Measurements from ENCODE around the gene WDR1.

Gene WDR1

DNA sequence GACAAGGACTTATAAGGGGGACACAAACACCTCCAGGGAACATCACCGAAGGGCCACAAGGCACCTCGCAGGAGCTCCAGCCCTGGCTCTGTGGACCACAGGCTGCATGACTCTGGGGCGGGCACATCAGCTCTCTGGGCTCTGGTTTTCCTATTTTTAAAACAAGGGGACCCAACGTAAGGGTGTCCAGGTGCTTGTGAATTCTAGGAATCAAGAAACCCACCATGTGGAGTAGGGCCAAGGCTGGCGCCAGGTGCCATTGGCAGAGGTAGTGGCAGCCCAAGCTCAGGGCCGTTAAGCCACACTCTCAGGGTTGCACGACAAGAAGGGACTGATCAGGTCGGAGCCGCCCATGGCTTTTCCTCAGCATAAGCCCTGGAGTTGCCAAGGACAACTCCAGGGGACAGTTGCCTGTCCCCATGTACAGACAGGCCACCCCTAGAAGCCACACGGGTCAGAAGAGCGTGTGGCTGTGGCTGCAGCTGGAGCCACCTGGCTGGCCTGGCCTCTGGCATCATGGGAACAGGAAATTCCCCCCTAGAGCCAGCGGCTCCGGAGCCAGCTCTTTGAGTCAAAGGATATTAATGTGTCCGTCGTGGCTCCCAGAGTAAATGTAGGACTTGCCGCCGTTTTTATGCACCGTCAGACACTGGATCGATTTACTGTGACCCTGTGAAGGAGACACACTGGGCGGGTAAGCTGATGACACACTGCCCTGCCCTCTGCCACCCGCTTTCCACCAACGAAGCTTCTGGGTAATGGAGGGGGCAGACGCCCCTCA, 32.5 kb downstream of the WDR1 start:
- DNase-seq (ENCODE audit: low spot score), result no peak

DNA sequence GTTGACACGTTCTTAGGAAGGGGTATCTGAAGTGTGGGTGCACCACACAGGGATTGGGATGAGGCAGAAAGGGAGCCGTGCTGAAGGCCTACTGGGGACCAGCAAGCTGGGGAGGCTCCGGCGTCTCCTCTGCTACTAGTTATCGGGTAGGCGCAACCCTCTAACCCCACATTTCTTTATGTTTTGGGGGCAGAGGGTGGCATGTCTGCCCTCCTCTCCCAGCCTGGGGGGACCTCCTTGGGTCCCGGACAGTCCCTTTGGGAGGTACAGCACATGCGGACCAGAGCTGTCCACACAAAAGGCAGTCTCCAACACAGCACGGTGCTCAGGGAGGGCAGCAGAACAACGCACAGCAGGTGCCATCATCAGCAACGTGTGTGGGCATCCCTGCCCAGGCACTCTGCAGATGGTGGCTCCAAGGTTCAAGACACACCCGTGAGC, 33.2 kb downstream of the WDR1 start:
- DNase-seq (ENCODE audit: low spot score), result no peak

DNA sequence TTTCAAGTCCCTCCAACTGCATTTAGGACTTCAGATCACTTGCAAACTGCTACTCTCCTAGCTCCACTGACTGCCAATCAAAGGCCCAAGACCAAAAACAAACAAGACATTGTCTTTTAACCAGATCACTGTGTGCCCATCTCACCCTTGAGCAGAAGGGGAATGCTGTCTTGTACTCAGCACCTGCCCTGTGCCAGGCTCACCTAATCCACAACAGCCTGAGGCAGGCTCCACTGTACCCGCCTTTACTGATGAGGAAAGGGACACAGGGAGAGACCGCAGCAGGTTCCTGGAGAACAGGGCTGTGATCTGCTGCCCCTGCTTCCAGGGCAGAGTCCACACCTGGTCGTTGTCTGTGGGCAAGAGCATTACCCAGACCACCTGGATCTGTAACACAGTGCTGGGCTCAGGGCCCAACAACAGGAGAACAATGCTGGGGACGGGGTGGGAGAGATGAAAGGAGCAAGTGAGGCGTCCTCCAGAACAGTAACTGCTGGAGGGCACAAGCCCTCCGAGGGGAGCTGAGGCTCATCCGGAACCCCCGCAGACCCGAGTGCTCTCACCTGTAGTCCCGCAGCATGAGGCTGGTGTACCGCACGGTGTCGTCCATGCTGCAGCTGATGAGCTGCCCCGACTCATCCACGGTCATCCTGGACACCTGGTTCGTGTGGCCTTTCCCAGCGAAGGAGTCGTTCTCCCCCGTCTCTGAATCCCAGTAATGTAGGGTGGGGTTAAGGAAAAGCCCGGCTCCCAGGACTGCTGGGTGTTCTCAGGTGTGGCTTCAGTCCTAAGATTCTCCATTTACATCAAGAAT, 33.9 kb downstream of the WDR1 start:
- DNase-seq (ENCODE audit: low spot score), result no peak

DNA sequence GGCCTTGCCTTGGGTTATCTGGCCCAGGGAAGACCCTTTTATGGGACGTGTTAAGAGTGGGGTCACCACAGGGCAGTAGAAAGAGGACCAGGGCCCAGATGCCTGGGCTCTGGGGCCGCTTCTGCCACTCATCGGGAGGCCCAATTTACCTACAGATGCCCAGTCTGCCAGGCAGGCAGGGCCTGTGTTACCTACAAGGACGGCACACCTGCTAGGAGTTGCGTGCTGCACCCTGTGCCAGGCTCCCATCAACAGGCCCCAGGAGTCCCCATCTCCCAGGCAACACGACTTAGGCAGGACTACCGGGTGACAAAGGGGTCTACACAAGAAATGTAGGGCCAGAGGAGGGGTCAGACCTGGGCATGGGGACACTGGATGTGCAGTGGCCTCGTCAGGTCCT, 34.6 kb downstream of the WDR1 start:
- no peak for DNase-seq (ENCODE audit: low spot score)

DNA sequence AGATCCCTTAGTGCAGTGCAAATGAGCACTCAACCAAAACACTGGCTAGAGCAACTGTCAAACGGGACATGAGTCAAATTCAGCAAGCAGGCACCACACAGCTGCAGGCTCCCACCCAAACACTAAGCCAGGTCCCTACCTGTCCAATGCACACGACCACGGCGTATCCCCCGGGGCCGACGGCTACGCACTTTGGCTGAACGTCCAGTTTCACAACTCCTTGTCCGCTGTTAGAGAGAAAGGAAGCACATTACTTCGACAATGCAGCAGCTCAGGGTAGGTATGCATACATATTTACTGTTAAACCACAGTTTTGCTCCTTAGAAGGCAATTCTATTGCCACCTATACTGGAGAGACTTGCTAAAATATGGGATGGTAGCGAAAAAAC, 35.4 kb downstream of the WDR1 start:
- no peak for DNase-seq (ENCODE audit: low spot score)

DNA sequence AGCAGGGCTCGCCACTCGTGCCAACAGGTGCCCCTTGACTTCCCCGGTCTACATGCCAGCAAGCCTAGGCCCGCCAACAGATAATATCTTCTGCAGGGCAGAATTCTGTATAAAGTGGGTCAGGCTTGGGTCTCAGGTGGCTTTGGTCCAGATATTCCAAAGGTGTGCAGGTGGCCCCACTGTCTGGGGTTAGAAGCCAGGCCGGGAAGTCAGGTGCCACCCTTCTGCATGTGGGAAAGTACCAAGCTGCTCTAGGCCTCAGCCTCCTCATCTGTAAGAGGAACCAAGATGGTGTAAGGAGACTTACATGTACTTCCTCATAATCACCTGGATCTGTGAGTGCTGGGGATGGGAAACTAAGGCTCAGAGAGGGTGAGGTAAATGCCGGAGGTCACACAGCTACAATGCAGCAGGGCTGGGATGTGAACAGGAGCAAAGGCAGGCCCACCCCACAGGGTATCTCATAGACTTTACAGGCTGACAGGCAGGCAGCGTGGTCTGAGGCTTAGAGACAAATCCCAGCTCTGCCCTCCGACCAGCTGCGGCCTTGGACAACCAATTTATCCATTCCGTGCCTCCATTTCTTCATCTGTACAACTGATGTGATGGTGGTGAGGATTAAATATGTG, 35.9 kb downstream of the WDR1 start:
- DNase-seq (ENCODE audit: low spot score), result no peak

DNA sequence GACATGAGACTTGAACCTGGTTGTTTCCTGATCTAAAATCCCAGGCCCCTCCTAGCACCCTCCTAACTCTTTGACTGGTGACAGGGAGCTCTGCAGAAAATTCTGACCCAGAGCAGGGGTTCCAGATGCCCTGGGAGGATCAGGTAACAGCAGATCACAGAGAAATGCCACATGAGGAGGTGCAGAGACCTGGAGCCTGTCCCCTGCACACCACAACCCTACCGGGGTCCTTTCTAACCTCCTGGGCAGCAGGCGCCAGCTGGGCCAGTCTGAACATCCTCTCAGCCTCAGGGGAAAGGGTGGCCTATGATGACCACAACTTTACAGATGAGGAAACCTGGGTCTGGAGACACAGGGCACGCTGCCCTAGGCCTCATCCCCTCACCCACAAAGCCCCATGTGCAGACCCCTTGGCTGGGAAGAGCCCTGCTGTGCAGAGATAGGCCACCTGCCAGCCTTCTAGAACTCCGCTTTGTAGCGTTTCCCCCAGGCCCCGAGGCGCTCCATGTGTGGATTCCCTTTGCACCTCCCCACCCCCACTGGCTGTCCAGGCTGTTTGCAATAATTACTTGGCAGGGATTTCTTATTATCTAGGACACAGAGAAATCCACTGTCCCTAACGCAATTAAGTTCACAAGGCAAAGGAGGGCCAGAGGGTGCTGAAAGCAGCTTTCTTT, 36.5 kb downstream of the WDR1 start:
- no peak for DNase-seq (ENCODE audit: low spot score)

DNA sequence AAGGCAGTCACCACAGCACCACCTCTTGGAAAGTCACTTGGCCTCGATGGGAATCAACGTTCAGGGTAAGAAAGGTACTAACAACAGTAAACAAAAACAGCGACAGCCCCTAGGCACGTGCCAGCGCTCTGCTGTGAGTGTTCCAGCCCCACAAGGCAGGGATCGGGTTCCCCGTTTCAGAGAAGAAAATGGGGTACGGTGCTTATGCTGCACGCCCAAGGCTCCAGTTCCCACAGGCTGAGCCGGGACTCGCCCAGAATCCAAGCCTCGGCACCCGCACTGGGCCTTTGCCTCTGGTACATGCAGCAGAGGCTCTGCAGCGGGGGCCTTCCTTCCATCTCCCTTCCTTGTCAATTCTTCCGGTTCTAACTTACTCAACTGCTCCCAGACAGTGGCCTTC, 37.3 kb downstream of the WDR1 start:
- DNase-seq (ENCODE audit: low spot score), result no peak

DNA sequence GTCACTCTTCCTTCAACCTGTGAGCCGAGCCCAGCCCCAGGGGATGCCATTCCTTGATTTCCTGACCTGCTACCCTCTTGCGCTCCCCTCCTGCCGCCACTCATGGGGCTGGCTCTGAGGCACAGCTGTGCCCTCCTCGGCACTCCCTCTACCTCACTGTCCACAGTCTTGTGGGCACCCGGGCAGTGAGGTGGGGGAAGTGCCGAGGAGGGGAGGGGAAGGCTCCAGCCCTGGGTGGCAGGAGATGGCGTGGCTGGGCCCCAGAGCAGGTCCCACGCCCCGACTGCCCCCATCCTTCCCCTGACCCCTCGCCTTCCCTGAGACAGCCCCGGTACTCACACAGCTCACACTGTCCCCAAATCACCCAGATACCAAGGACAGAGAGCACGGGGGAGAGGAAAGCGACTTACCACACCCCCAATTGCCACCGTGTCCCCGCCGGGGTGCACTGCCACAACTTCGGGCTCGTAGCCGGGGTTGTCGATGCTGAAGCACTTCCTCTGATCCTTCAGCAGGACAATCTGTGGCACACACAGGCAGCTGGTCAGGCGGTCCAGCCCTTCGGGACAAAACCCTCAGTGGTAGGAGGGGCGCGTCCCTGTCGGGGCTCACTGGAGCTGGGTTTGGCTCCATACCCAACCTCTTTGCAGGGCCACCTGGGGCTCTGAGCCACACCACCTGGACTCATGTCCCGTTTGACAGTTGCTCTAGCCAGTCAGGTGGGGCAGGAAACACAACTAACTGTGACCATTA, 37.9 kb downstream of the WDR1 start:
- DNase-seq (ENCODE audit: low spot score), result no peak

DNA sequence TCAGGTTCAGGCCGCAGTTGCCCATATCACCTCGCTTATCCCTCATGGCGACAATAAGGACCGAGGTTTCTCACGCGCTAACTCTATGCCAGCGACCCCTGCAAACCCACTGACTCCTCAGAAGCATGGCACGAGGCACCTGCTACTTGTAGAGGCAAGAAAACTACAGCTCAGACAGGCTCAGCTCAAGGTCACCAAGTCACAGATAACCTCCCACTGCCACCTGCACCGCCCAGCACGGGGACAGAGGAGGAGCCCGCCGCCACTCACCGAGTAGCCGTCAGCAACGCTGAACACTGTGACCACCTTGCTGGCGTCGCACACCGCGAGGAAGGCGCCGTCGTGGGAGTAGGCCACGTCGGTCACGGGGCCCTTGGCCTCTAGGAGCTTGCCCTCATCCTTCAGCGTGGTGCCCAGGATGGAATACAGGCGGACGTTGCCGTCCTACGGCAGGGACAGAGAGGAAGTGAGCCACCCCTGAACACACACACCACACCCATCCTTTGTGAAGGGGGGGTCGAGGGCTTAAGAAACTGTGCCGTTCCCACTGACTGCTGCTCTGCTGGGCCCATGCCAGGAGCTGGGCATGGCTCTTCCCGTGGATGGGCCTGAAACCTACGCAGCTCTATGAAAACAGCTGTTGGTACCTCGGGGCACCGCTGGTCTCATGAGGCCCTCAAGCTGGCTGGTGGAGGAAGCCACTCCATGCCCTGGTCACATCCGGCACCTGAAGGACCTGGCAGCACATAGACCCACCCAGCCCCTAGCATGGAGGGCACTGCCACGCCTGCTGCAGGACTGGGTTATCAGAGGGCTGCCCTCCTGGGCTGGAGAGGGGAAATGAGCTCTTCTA, 38.9 kb downstream of the WDR1 start:
- no peak for DNase-seq (ENCODE audit: low spot score)

DNA sequence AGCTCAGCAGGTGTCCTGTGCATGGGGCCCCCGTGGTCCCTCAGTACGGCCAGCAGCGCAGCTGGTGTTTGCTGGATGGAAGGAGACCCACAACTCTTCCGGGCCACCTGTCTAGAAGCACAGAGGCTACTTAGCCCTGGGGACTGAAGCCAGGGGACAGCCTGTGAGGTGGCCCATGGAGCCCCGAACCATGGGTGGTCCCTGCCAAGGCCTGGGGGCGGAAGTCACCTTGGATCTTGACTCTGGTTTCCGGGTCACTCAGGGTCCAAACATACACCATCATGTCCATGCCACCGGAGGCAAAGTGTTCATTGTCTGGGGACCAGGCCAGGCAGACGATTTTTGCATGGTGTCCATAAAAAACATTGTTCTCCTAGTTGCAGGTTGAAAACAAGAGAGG, 39.5 kb downstream of the WDR1 start:
- no peak for DNase-seq (ENCODE audit: low spot score)

DNA sequence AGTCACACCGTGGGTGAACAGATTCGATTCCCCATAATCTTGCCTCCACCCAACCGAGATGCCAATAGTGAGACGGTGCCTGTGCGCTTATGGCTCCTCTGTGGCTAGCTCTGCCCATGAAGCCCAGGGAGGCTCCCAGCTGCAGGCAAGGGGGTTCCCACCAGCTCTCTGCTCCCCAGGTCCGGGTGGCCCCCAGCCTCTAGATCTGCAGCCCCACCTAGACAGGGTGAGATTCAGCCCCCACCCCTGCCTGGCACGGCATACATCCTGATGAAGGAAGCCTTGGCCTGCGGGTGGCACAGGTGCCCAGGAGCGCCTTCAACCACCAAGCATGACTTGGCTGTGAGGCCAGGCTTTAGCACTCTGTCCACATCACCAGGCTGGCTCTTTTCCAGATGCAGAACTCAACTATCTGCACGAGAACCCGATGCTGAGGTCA, 40.6 kb downstream of the WDR1 start:
- no peak for DNase-seq (ENCODE audit: low spot score)

DNA sequence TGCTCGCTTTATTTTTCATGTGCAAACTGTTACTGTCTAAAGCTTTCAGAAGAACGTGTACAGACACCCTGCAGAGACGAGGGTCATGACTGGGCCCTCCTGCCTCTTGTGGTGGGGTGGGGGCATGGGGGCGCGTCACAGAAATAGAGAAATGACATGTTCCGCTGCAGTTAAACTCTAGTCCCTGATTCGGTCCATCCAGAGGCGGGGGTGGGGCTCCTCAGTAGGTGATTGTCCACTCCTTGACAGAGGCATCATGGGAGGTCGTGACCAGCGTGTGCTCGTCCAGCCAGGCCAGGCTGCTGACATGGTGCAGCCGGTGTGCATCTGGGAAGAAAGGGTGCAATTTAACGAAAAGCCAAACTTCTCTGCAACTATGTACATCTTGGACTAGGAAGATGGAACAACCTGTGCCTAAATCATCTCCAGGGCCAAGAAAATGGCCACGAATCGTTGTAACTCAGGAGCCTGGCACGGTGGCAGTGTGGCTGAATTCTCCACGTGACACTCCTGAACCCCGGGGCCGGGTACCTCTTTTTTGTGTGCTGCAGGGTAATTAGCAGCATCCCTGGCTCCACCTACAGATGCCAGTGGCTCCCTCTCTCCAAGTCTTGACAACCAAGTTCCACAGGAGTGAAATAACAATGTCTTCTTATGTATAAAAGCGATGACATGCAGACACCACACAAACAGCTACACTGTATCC, 41.3 kb downstream of the WDR1 start:
- DNase-seq (ENCODE audit: low spot score), result no peak

DNA sequence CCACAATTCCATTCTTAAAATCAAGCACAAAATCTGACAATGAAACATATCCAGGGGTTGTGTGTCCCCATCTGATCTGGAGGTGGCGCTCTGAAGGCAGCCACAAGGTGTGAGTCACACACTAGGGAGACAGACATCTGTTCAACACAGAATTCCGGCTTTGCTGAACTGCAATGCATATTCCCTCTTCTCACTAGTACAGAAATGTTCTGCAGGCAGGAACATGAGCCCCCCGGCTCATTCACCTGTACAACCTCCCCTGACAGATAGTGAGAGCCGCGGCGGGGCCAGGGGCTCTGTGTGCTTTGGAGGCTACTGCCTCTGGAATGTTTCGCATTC, 41.9 kb downstream of the WDR1 start:
- DNase-seq (ENCODE audit: low spot score), result no peak

DNA sequence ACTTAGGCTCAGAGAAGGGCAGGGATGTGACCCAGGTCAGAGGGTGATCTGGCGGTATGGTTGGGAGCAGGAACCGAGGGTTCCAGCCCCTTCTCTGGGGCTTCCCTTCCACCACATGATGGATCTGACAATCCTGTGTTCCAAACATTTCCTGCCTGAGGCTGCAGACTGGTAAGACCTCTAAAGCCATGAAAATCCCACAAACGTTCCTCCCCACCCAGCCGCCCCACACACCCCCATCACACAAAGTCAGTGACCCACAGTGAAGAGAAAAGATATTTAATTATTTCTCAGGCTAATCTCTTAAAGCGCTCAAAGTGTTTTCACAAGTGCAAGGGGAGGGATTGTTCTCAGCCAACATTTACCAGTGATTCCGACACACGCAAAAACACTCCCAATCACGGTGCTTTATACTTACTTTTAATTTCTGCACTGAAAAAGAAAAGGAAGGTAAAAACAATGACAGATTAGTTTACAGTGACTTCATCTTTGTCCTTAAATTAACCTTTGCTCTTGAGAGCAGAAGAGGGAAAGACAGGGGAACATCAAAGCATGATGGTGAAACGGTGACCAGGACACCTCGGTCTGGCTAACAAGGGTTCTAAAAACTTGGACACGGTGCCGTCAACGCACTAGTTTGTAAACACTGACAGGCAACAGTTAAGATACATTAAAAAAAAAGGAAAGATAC, 42.4 kb downstream of the WDR1 start:
- no peak for DNase-seq (ENCODE audit: low spot score)

DNA sequence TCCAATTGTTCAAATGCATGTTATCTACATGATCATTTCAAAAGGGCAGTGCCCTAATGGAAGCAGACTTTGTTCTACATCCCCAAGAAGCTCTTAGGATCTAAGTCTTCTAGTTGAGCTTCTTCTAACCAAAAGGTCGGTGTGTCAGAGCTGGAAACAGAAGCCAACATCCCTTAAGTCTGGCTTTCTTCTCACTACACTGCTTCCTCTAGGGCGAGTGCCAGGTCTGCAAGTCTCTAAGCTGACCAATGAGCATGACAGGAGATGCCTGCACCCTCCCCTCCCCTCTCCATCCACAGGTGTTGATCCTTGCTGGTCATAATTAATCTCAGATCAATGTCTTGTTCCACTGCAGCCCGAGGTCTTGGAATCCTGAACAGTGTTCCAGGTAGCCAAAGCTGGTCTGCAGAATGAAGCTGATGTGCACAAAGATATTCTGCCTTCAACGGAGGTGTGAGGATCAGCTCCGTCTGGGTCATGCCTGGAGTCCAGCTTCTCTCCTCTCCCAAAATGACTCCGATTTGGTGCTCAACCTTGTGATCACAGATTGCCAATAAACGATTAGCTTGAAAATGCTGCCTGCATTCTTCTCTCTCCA, 44.1 kb downstream of the WDR1 start:
- no peak for DNase-seq (ENCODE audit: low spot score)

DNA sequence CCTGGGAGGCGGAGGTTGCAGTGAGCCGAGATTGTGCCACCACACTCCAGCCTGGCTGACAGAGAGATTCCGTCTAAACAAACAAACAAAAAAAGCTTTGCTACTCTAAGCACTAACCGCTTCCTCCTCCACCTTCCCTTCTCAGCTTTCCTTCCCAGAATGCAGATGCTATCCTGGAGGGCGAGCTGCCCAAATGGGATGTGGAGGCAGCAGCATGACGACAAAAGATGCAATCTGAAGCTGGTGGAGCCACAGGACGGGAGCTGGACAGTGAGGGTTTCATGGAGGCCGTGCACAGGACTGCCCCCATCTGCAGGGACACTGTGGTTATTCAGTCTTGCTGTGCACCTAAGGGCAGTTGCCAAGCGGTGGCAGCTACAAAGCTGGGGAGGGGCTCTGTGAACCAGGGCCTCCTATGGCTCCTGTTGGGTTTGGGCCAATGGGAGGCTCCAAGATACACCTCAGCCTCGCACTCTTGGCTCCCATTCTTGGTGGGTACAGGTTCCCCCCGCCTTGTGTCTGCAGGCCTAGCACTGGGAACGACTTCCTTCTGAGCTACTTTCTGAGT, 47.4 kb downstream of the WDR1 start:
- DNase-seq (ENCODE audit: low spot score), result no peak

DNA sequence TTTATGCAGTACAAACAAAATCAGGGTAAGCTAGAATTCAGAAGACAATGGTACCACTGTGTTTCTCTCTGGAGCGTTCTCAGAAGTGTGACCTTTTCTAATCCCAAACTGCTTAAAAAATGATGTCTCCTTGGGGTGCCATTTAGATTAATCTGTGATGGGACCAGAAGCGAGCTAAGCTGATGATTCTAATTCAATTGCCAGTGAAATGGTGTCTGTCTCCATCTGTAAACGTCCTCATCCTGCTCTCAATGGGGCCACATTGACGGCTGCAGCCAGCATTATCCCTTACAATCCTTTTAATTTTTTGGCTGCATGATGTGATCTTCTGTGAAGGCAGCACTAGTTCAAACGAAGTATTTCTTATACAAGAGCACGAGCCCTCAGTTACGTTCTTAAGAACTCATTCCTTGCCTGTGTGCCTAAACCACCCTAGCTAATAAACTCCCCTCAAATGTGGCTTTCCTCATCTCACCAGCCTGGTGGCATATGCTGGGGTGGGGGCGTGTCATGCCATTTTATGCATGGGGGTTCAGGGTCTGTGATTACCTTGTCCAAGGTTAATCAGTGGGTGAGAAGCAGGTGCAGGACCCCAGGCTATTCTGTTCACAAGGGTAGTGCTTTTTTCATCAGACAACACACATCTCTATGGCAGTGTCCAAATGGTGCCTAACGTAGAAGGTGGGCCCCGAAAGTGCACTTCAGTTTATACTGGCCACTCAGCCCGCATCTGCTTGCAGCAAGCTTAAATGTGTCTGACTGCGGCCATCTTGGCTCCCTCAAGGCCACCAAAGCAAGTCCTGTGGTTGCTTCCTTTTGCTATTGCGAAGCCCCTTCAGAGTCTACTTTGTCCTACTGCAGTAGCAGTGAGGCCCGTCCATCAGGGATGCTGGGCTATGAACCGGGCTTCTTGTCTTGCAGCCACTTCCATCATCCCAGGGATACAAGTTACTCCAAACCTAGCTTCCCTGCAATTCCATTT, 49.6 kb downstream of the WDR1 start:
- no peak for DNase-seq (ENCODE audit: low spot score)

Data from germinal center (tissue), 1 donor.